ENCODE data around the gene MED8.
"Not testable (repeated sequence)": the region's sequence is repeated elsewhere in the genome, so short reads cannot be mapped to it uniquely, and the experiment has no call there.

Gene MED8

GRCh38 chr1:43402089-43402865, 12.7 kb upstream of the MED8 start:
- Histone ChIP-seq H3K27ac (ENCODE audit: low read depth, low read length) (no peak overlapping the region), H3K4me1 (ENCODE audit: control insufficient read depth, insufficient read depth, low read length) (no peaks in the 10 kb centered on the region), H3K9ac (ENCODE audit: low read length) (no peak overlapping the region), H3K27me3 (ENCODE audit: control insufficient read depth, insufficient read depth, low read length) (no peaks in the 10 kb centered on the region), H3K9me3 (ENCODE audit: control insufficient read depth, insufficient read depth, low read depth, low read length) (no peaks in the 10 kb centered on the region), H3K36me3 (ENCODE audit: control insufficient read depth, insufficient read depth, low read length) (peaks cover 30% of the 10 kb centered on the region), H3K4me3 (ENCODE audit: low read depth, low read length) (no peak overlapping the region)

- H3K4me3 ChIP-seq (ENCODE audit: low read depth, low read length); H3K27ac ChIP-seq (ENCODE audit: low read depth, low read length); H3K4me1 ChIP-seq (ENCODE audit: control insufficient read depth, insufficient read depth, low read length); H3K9me3 ChIP-seq (ENCODE audit: control insufficient read depth, insufficient read depth, low read depth, low read length); H3K27me3 ChIP-seq (ENCODE audit: control insufficient read depth, insufficient read depth, low read length); H3K9ac ChIP-seq (ENCODE audit: low read length): not testable (repeated sequence)
- peaks cover 25% of the 10 kb centered on the region for H3K36me3 ChIP-seq (ENCODE audit: control insufficient read depth, insufficient read depth, low read length)
These were observed 10.8 kb upstream of the MED8 start for GRCh38 chr1:43400441-43400840.

- Histone ChIP-seq H3K9me3 (ENCODE audit: control insufficient read depth, insufficient read depth, low read depth, low read length) (no peaks in the 10 kb centered on the region), H3K36me3 (ENCODE audit: control insufficient read depth, insufficient read depth, low read length) (peaks cover 10% of the 10 kb centered on the region; the same call in 1 of the 2 replicates), H3K27me3 (ENCODE audit: control insufficient read depth, insufficient read depth, low read length) (no peaks in the 10 kb centered on the region), H3K4me3 (ENCODE audit: low read depth, low read length) (no peak overlapping the region), H3K4me1 (ENCODE audit: control insufficient read depth, insufficient read depth, low read length) (no peaks in the 10 kb centered on the region), H3K9ac (ENCODE audit: low read length) (no peak overlapping the region), H3K27ac (ENCODE audit: low read depth, low read length) (no peak overlapping the region)
These were observed 8.6 kb upstream of the MED8 start for GRCh38 chr1:43398227-43398626.

GRCh38 chr1:43396059-43396458, 6.5 kb upstream of the MED8 start:
- H3K4me1 ChIP-seq (ENCODE audit: control insufficient read depth, insufficient read depth, low read length) = no peaks in the 10 kb centered on the region
- H3K9me3 ChIP-seq (ENCODE audit: control insufficient read depth, insufficient read depth, low read depth, low read length) = no peaks in the 10 kb centered on the region
- H3K9ac ChIP-seq (ENCODE audit: low read length) = no peak overlapping the region
- H3K27ac ChIP-seq (ENCODE audit: low read depth, low read length) = no peak overlapping the region
- H3K36me3 ChIP-seq (ENCODE audit: control insufficient read depth, insufficient read depth, low read length) = peaks cover 7% of the 10 kb centered on the region; the same call in 1 of the 2 replicates
- no peaks in the 10 kb centered on the region for H3K27me3 ChIP-seq (ENCODE audit: control insufficient read depth, insufficient read depth, low read length)
- no peak overlapping the region for H3K4me3 ChIP-seq (ENCODE audit: low read depth, low read length)

- Histone ChIP-seq H3K27me3 (ENCODE audit: control insufficient read depth, insufficient read depth, low read length) (no peaks in the 10 kb centered on the region), H3K27ac (ENCODE audit: low read depth, low read length) (no peak overlapping the region), H3K36me3 (ENCODE audit: control insufficient read depth, insufficient read depth, low read length) (peaks cover 7% of the 10 kb centered on the region; the same call in 1 of the 2 replicates), H3K9me3 (ENCODE audit: control insufficient read depth, insufficient read depth, low read depth, low read length) (no peaks in the 10 kb centered on the region), H3K4me1 (ENCODE audit: control insufficient read depth, insufficient read depth, low read length) (peaks cover 3% of the 10 kb centered on the region; the same call in 1 of the 2 replicates), H3K4me3 (ENCODE audit: low read depth, low read length) (no peak overlapping the region), H3K9ac (ENCODE audit: low read length) (no peak overlapping the region)
These were observed 5.9 kb upstream of the MED8 start for GRCh38 chr1:43395523-43395922.

- H3K36me3 ChIP-seq (ENCODE audit: control insufficient read depth, insufficient read depth, low read length) = peaks cover 9% of the 10 kb centered on the region; the same call in 1 of the 2 replicates
These were observed 3.1 kb upstream of the MED8 start for GRCh38 chr1:43392702-43393101.

GRCh38 chr1:43388613-43389012, 987 bp downstream of the MED8 start:
- Histone ChIP-seq H3K36me3 (ENCODE audit: control insufficient read depth, insufficient read depth, low read length) (peaks cover 43% of the 10 kb centered on the region), H3K4me3 (ENCODE audit: low read depth, low read length) (peak overlapping the region; percentile 92), H3K4me1 (ENCODE audit: control insufficient read depth, insufficient read depth, low read length) (peaks cover 10% of the 10 kb centered on the region; the same call in 1 of the 2 replicates), H3K27ac (ENCODE audit: low read depth, low read length) (no peak overlapping the region), H3K27me3 (ENCODE audit: control insufficient read depth, insufficient read depth, low read length) (no peaks in the 10 kb centered on the region), H3K9ac (ENCODE audit: low read length) (no peak overlapping the region), H3K9me3 (ENCODE audit: control insufficient read depth, insufficient read depth, low read depth, low read length) (no peaks in the 10 kb centered on the region)

More at GRCh38 chr1:43392702-43393101, 3.1 kb upstream of the MED8 start:
- Histone ChIP-seq H3K27ac (ENCODE audit: low read depth, low read length) (no peak overlapping the region), H3K4me3 (ENCODE audit: low read depth, low read length) (no peak overlapping the region), H3K9me3 (ENCODE audit: control insufficient read depth, insufficient read depth, low read depth, low read length) (no peaks in the 10 kb centered on the region), H3K27me3 (ENCODE audit: control insufficient read depth, insufficient read depth, low read length) (no peaks in the 10 kb centered on the region), H3K9ac (ENCODE audit: low read length) (no peak overlapping the region), H3K4me1 (ENCODE audit: control insufficient read depth, insufficient read depth, low read length) (peaks cover 10% of the 10 kb centered on the region; the same call in 1 of the 2 replicates)

- Histone ChIP-seq H3K4me3 (ENCODE audit: low read depth, low read length) (peak overlapping the region; percentile 92; the same call in 1 of the 2 replicates), H3K36me3 (ENCODE audit: control insufficient read depth, insufficient read depth, low read length) (peaks cover 48% of the 10 kb centered on the region), H3K4me1 (ENCODE audit: control insufficient read depth, insufficient read depth, low read length) (peaks cover 10% of the 10 kb centered on the region; the same call in 1 of the 2 replicates), H3K9me3 (ENCODE audit: control insufficient read depth, insufficient read depth, low read depth, low read length) (no peaks in the 10 kb centered on the region), H3K27me3 (ENCODE audit: control insufficient read depth, insufficient read depth, low read length) (no peaks in the 10 kb centered on the region), H3K27ac (ENCODE audit: low read depth, low read length) (no peak overlapping the region), H3K9ac (ENCODE audit: low read length) (no peak overlapping the region)
These were observed 1.5 kb downstream of the MED8 start for GRCh38 chr1:43387976-43388599.

GRCh38 chr1:43386676-43387075, 2.9 kb downstream of the MED8 start:
- Histone ChIP-seq H3K36me3 (ENCODE audit: control insufficient read depth, insufficient read depth, low read length) (peaks cover 59% of the 10 kb centered on the region), H3K27me3 (ENCODE audit: control insufficient read depth, insufficient read depth, low read length) (no peaks in the 10 kb centered on the region), H3K4me3 (ENCODE audit: low read depth, low read length) (no peak overlapping the region), H3K27ac (ENCODE audit: low read depth, low read length) (no peak overlapping the region), H3K4me1 (ENCODE audit: control insufficient read depth, insufficient read depth, low read length) (peaks cover 10% of the 10 kb centered on the region; the same call in 1 of the 2 replicates), H3K9ac (ENCODE audit: low read length) (no peak overlapping the region), H3K9me3 (ENCODE audit: control insufficient read depth, insufficient read depth, low read depth, low read length) (no peaks in the 10 kb centered on the region)

- H3K36me3 ChIP-seq (ENCODE audit: control insufficient read depth, insufficient read depth, low read length) = peaks cover 61% of the 10 kb centered on the region
- H3K9ac ChIP-seq (ENCODE audit: low read length) = no peak overlapping the region
- peaks cover under 1% of the 10 kb centered on the region; the same call in 1 of the 2 replicates for H3K4me1 ChIP-seq (ENCODE audit: control insufficient read depth, insufficient read depth, low read length)
- no peaks in the 10 kb centered on the region for H3K27me3 ChIP-seq (ENCODE audit: control insufficient read depth, insufficient read depth, low read length)
- H3K9me3 ChIP-seq (ENCODE audit: control insufficient read depth, insufficient read depth, low read depth, low read length) = no peaks in the 10 kb centered on the region
- no peak overlapping the region for H3K27ac ChIP-seq (ENCODE audit: low read depth, low read length)
- no peak overlapping the region for H3K4me3 ChIP-seq (ENCODE audit: low read depth, low read length)
These were observed 6.2 kb downstream of the MED8 start for GRCh38 chr1:43383449-43383848.

Data from HUES6 (cell line).